ENCODE results near the gene DVL1. TPM values are rescaled to one million over a fixed set of nuclear protein-coding genes. Genes with fewer than 3 reads are reported as not detected.
"Not testable (repeated sequence)": the region's sequence is repeated elsewhere in the genome, so short reads cannot be mapped to it uniquely, and the experiment has no call there.

DVL1 gene
- total RNA-seq, 2 experiments from 2014 or later, result 26.8 to 29.0 TPM

- Mint-ChIP-seq H3K36me3 (peaks cover 14% of the 10 kb centered on the region), H3K27me3 (no peaks in the 10 kb centered on the region), H3K4me3 (no peak overlapping the region), H3K4me1 (peaks cover 25% of the 10 kb centered on the region), H3K27ac (no peak overlapping the region), H3K9me3 (no peaks in the 10 kb centered on the region)
- no peak for DNase-seq
These were observed 27.7 kb downstream of the DVL1 start for GRCh38 chr1:1321477-1321876.

GRCh38 chr1:1320666-1321448, 28.4 kb downstream of the DVL1 start:
- peaks cover 14% of the 10 kb centered on the region for H3K36me3 Mint-ChIP-seq
- no peaks in the 10 kb centered on the region for H3K9me3 Mint-ChIP-seq
- H3K4me3 Mint-ChIP-seq, result no peak overlapping the region
- H3K4me1 Mint-ChIP-seq, result peaks cover 20% of the 10 kb centered on the region
- no peak for DNase-seq
- H3K27ac Mint-ChIP-seq, result no peak overlapping the region
- H3K27me3 Mint-ChIP-seq, result no peaks in the 10 kb centered on the region

- Mint-ChIP-seq H3K9me3 (no peaks in the 10 kb centered on the region), H3K27me3 (no peaks in the 10 kb centered on the region), H3K27ac (no peak overlapping the region), H3K4me1 (peaks cover 18% of the 10 kb centered on the region), H3K4me3 (no peak overlapping the region), H3K36me3 (peaks cover 16% of the 10 kb centered on the region)
- no peak for DNase-seq
These were observed 29.6 kb downstream of the DVL1 start for GRCh38 chr1:1319646-1319941.

- Mint-ChIP-seq H3K9me3 (no peaks in the 10 kb centered on the region), H3K27me3 (no peaks in the 10 kb centered on the region), H3K27ac (no peak overlapping the region), H3K4me3 (no peak overlapping the region), H3K36me3 (peaks cover 15% of the 10 kb centered on the region), H3K4me1 (peaks cover 18% of the 10 kb centered on the region)
- DNase-seq, result no peak
These were observed 30.2 kb downstream of the DVL1 start for GRCh38 chr1:1318777-1319645.

- Mint-ChIP-seq H3K27ac (no peak overlapping the region), H3K36me3 (peaks cover 10% of the 10 kb centered on the region), H3K4me1 (peaks cover 15% of the 10 kb centered on the region), H3K4me3 (no peak overlapping the region), H3K9me3 (no peaks in the 10 kb centered on the region), H3K27me3 (no peaks in the 10 kb centered on the region)
- DNase-seq, result no peak
These were observed 31.0 kb downstream of the DVL1 start for GRCh38 chr1:1318131-1318652.

GRCh38 chr1:1317420-1317819, 31.8 kb downstream of the DVL1 start:
- no peak overlapping the region for H3K4me3 Mint-ChIP-seq
- H3K27me3 Mint-ChIP-seq, result no peaks in the 10 kb centered on the region
- no peaks in the 10 kb centered on the region for H3K9me3 Mint-ChIP-seq
- DNase-seq, result no peak
- H3K36me3 Mint-ChIP-seq, result peaks cover 10% of the 10 kb centered on the region
- H3K4me1 Mint-ChIP-seq, result peaks cover 12% of the 10 kb centered on the region
- H3K27ac Mint-ChIP-seq, result no peak overlapping the region

GRCh38 chr1:1316199-1316598, 33.0 kb downstream of the DVL1 start:
- not testable (repeated sequence) for DNase-seq, H3K4me1 Mint-ChIP-seq, H3K9me3 Mint-ChIP-seq, H3K4me3 Mint-ChIP-seq, H3K27me3 Mint-ChIP-seq, H3K27ac Mint-ChIP-seq, H3K36me3 Mint-ChIP-seq

- Mint-ChIP-seq H3K4me3 (no peak overlapping the region), H3K4me1 (peaks cover 5% of the 10 kb centered on the region), H3K9me3 (no peaks in the 10 kb centered on the region), H3K36me3 (peaks cover 8% of the 10 kb centered on the region), H3K27ac (no peak overlapping the region), H3K27me3 (no peaks in the 10 kb centered on the region)
- no peak for DNase-seq
These were observed 33.7 kb downstream of the DVL1 start for GRCh38 chr1:1315435-1315954.

GRCh38 chr1:1314678-1315335, 34.4 kb downstream of the DVL1 start:
- Mint-ChIP-seq H3K9me3 (no peaks in the 10 kb centered on the region), H3K27me3 (no peaks in the 10 kb centered on the region), H3K4me1 (peaks cover 1% of the 10 kb centered on the region), H3K27ac (no peak overlapping the region), H3K4me3 (peak overlapping the region; percentile 23), H3K36me3 (peaks cover 8% of the 10 kb centered on the region)
- DNase-seq, result no peak

- H3K36me3 Mint-ChIP-seq, result peaks cover 6% of the 10 kb centered on the region
- H3K27me3 Mint-ChIP-seq, result no peaks in the 10 kb centered on the region
- H3K9me3 Mint-ChIP-seq, result no peaks in the 10 kb centered on the region
- no peak overlapping the region for H3K27ac Mint-ChIP-seq
- DNase-seq, result no peak
- H3K4me1 Mint-ChIP-seq, result peaks cover 1% of the 10 kb centered on the region
- H3K4me3 Mint-ChIP-seq, result no peak overlapping the region
These were observed 35.0 kb downstream of the DVL1 start for GRCh38 chr1:1314237-1314586.

- Mint-ChIP-seq H3K27ac (no peak overlapping the region), H3K9me3 (no peaks in the 10 kb centered on the region), H3K4me3 (no peak overlapping the region), H3K4me1 (peaks cover 1% of the 10 kb centered on the region), H3K36me3 (peaks cover 6% of the 10 kb centered on the region), H3K27me3 (no peaks in the 10 kb centered on the region)
- no peak for DNase-seq
These were observed 35.5 kb downstream of the DVL1 start for GRCh38 chr1:1313500-1314236.

GRCh38 chr1:1312450-1313314, 36.5 kb downstream of the DVL1 start:
- H3K27ac Mint-ChIP-seq, result no peak overlapping the region

GRCh38 chr1:1311107-1312104, 37.8 kb downstream of the DVL1 start:
- Mint-ChIP-seq H3K4me3 (no peak overlapping the region), H3K36me3 (peaks cover 2% of the 10 kb centered on the region), H3K27ac (no peak overlapping the region), H3K9me3 (no peaks in the 10 kb centered on the region), H3K27me3 (no peaks in the 10 kb centered on the region), H3K4me1 (peaks cover 9% of the 10 kb centered on the region)
- no peak for DNase-seq

More at GRCh38 chr1:1312450-1313314, 36.5 kb downstream of the DVL1 start:
- H3K9me3 Mint-ChIP-seq, result no peaks in the 10 kb centered on the region
- H3K27me3 Mint-ChIP-seq, result no peaks in the 10 kb centered on the region
- no peak for DNase-seq
- H3K36me3 Mint-ChIP-seq, result peaks cover 6% of the 10 kb centered on the region
- no peak overlapping the region for H3K4me3 Mint-ChIP-seq
- peaks cover 1% of the 10 kb centered on the region for H3K4me1 Mint-ChIP-seq

All from activated naive CD8-positive, alpha-beta T cell treated with anti-CD3 and anti-CD28 coated beads for 36 hours (primary cell).